ENCODE measurements around the gene TMCC2. TPM values are rescaled to one million over a fixed set of nuclear protein-coding genes. Genes with fewer than 3 reads are reported as not detected.
A peak's percentile ranks its signal among the peaks of the same experiment; 100 is the strongest.

The TMCC2 gene
- total RNA-seq, 4 donors from 2014 or later = 0.53 to 4.1 (median 1.1) TPM

GRCh38 chr1:205204552-205204951, 23.2 kb upstream of the TMCC2 start:
- no peak for TF ChIP-seq POLR2A (IDR thresholded peaks at IDR 0.05)
- TF ChIP-seq CTCF (IDR thresholded peaks at IDR 0.05) = no peak
- no peak overlapping the region for H3K27ac ChIP-seq
- H3K9me3 ChIP-seq = no peaks in the 10 kb centered on the region
- peaks cover 0 to under 1% (median 0%) of the 10 kb centered on the region in 4 donors for H3K4me1 ChIP-seq
- H3K4me3 ChIP-seq = no peak overlapping the region
- H3K27me3 ChIP-seq = no peaks in the 10 kb centered on the region
- no peaks in the 10 kb centered on the region for H3K36me3 ChIP-seq
- DNase-seq = no peak

DNA sequence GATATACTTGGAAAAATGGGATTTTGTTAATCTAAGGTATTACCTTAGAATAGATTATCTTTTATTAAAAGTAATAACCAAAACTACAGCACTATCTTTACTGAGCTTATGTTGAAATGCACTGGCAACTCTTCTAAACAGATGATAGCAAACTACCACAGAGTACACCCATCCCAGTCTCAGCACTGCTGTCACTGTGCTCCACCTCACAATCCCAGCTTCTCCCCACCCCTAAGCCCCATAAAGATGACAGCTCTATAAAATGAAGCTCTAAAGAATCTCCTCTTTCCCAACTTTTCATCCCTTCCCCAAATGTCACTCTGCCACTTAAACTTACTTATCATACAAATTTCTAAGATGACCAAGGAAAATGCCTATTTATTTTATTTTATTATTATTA, 22.7 kb upstream of the TMCC2 start:
- H3K27me3 ChIP-seq = no peaks in the 10 kb centered on the region
- H3K36me3 ChIP-seq = no peaks in the 10 kb centered on the region
- H3K9me3 ChIP-seq = no peaks in the 10 kb centered on the region
- no peak overlapping the region for H3K4me3 ChIP-seq
- TF ChIP-seq POLR2A (IDR thresholded peaks at IDR 0.05) (no peak), CTCF (IDR thresholded peaks at IDR 0.05) (no peak)
- H3K27ac ChIP-seq = no peak overlapping the region
- peaks cover 0 to 6% (median 0%) of the 10 kb centered on the region in 4 donors for H3K4me1 ChIP-seq
- no peak for DNase-seq

DNA sequence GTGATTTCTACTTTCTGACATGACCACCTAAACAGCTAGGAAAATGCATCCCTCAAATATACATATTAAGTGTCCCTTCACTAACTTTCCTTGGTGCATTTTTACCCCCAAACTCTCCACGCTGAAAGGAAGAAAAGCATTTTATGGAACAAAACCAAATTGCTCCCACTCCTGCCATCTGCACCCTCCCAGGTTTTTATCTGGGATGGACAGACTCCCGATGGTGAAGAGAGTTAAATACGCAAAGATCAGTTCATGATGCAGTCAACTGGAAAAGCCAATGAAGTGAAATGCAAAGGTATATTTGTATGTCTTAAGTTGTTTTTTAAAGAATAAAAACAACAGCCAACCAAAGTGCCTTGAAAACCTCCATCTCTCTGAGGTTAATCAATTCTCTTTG, 18.9 kb upstream of the TMCC2 start:
- DNase-seq = no peak
- H3K27ac ChIP-seq = no peak overlapping the region

GRCh38 chr1:205210756-205211168, 17.0 kb upstream of the TMCC2 start:
- H3K4me1 ChIP-seq = peaks cover 0 to 11% (median 0%) of the 10 kb centered on the region in 4 donors
- H3K9me3 ChIP-seq = no peaks in the 10 kb centered on the region
- H3K27ac ChIP-seq = peak overlapping the region; percentile 88 to 90 (median 90)
- TF ChIP-seq CTCF (IDR thresholded peaks at IDR 0.05) (no peak), POLR2A (IDR thresholded peaks at IDR 0.05) (no peak)
- peak in 1 of 3 donors; percentile 56 for DNase-seq
- no peaks in the 10 kb centered on the region for H3K36me3 ChIP-seq
- H3K4me3 ChIP-seq = peak overlapping the region; percentile 81 to 92 (median 84)
- H3K27me3 ChIP-seq = no peaks in the 10 kb centered on the region

More for the DNA sequence above, 18.9 kb upstream of the TMCC2 start:
- no peaks in the 10 kb centered on the region for H3K36me3 ChIP-seq
- no peaks in the 10 kb centered on the region for H3K27me3 ChIP-seq
- TF ChIP-seq CTCF (IDR thresholded peaks at IDR 0.05) (no peak), POLR2A (IDR thresholded peaks at IDR 0.05) (no peak)
- H3K9me3 ChIP-seq = no peaks in the 10 kb centered on the region
- no peak overlapping the region for H3K4me3 ChIP-seq
- H3K4me1 ChIP-seq = peaks cover 0 to 11% (median 0%) of the 10 kb centered on the region in 4 donors

GRCh38 chr1:205211169-205211838, 16.4 kb upstream of the TMCC2 start, which contains the start of gene DSTYK:
DSTYK (minus strand) TSS chr1:205211702; CDS start chr1:205211535, 167 bp downstream.
- peak; percentile 61 to 69 for TF ChIP-seq POLR2A (IDR thresholded peaks at IDR 0.05)
- TF ChIP-seq CTCF (IDR thresholded peaks at IDR 0.05) = no peak

More at GRCh38 chr1:205211169-205211838, 16.4 kb upstream of the TMCC2 start, which contains the start of gene DSTYK:
- Histone ChIP-seq H3K4me3 (peak within 1 kb of the TSS; percentile 81 to 92 (median 84)), H3K27ac (peak within 1 kb of the TSS; percentile 88 to 90 (median 90)), H3K4me1 (peaks cover 0 to 11% (median 0%) of the 10 kb centered on the region in 4 donors), H3K9me3 (no peaks in the 10 kb centered on the region), H3K36me3 (no peaks in the 10 kb centered on the region), H3K27me3 (no peaks in the 10 kb centered on the region)
- peak; percentile 90 to 97 (median 93) for DNase-seq

Measured in Peyer's patch (tissue), 4 donors.